ENCODE results near the gene SF3B5. TPM values are rescaled to one million over a fixed set of nuclear protein-coding genes. Genes with fewer than 3 reads are reported as not detected.

The SF3B5 gene
- 143 and 144 TPM in 2 replicates for total RNA-seq

DNA sequence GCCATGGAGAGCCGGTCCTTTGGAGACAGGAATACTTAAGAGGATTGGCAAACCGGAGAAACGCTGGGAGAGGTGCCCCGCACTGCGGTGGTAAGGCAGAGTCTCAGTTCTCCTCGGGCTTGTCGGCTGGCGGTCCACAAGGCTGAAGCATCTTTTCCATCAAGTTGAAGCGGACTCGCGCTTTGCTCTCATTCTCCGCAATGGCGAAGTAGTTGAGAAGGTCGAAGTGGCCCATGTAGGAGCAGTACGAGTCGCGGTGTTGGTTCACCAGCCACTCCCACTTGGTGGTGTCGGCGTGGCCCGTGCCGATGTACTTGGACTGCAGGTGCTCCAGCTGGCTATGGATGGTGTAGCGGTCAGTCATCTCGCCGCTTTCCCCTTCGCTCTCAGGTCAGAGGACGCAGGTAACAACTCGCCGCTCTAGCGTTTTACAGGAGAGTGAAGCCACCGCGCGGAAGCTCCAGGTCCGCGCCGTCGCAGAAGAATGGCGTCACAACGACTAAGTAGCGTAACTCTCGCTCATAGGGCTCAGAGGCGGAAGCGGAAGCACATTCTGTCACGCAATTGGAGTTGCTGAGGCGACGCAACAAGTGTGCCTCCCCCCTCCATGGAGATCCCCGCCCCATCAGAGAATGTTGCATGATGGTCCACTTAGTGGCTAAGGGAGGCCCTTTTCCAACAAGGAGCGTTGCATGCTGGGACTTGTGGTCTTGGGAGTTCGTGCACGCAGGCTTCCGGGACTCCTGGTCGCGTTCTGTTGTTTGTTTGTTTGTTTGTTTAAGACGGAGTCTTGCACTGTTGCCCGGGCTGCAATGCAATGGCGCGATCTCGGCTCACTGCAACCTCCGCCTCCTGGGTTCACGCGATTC lies at the start of gene SF3B5:
Gene SF3B5 (minus strand): TSS at position 440 of the 869 bp plus-strand sequence. CDS start 76 bp downstream, at position 364.

Other genes with a start within 250 kb of the SF3B5 start
- gene ZC2HC1B, start 231.1 kb downstream of the SF3B5 start, total RNA-seq, result not detected in 2 replicates
- 13.1 and 15.4 TPM in 2 replicates for gene PLAGL1, start 87.3 kb downstream of the SF3B5 start, total RNA-seq
- gene STX11, start 54.9 kb upstream of the SF3B5 start, total RNA-seq, result 9.6 and 9.8 TPM in 2 replicates
- gene UTRN, start 189.8 kb upstream of the SF3B5 start, total RNA-seq, result 668 and 774 TPM in 2 replicates

All from vein endothelial cell (primary cell).